Measurements from ENCODE around the gene DGKI. TPM values are rescaled to one million over a fixed set of nuclear protein-coding genes. Genes with fewer than 3 reads are reported as not detected.

Gene DGKI
- total RNA-seq, 1 donor = 4.7 TPM

DNA sequence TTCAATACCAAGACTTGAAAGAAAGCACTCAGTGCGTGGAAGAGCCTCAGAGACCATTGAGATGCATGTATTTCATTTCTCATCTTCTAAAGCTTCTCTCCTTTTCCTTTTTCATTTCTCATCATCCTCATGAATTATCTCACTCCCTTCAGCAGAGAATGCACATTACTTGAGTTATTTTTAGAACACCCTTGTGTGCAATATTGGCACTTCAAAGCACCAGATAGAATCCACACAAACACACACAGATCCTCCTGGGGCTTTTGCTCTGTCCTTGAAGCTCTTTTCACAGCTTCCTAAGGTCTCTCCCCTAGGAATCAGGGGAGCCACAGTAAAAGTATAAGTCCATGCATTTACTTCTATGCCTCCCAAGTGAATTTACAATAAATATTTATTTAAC is 18.3 kb downstream of the DGKI start:
- TF ChIP-seq, protein P1, sequence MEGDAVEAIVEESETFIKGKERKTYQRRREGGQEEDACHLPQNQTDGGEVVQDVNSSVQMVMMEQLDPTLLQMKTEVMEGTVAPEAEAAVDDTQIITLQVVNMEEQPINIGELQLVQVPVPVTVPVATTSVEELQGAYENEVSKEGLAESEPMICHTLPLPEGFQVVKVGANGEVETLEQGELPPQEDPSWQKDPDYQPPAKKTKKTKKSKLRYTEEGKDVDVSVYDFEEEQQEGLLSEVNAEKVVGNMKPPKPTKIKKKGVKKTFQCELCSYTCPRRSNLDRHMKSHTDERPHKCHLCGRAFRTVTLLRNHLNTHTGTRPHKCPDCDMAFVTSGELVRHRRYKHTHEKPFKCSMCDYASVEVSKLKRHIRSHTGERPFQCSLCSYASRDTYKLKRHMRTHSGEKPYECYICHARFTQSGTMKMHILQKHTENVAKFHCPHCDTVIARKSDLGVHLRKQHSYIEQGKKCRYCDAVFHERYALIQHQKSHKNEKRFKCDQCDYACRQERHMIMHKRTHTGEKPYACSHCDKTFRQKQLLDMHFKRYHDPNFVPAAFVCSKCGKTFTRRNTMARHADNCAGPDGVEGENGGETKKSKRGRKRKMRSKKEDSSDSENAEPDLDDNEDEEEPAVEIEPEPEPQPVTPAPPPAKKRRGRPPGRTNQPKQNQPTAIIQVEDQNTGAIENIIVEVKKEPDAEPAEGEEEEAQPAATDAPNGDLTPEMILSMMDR (IDR thresholded peaks at IDR 0.05; ENCODE audit: insufficient read depth, low read length) = no peak
- H3K4me3 ChIP-seq (ENCODE audit: low read depth, low read length) = no peak overlapping the region
- no peak for DNase-seq (ENCODE audit: low read depth)

DNA sequence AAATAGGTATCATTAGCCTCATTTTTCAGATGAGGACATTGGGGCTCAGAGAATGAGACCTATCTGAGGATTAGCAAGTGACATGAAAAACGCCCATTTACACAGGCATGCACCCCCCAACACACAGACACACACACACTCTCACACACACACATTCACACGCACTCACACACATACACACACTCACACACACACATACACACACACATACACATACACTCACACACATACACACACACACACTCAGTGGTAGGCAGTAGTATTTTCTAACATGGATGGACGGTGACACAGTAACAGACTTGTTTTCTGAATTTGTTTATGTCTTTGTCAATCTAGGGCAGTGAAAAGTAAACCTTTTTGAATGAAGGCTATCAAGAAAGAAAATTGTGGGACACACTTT is 21.3 kb downstream of the DGKI start:
- H3K4me3 ChIP-seq (ENCODE audit: low read depth, low read length) = no peak overlapping the region
- TF ChIP-seq, protein P1 (IDR thresholded peaks at IDR 0.05; ENCODE audit: insufficient read depth, low read length) = no peak
- no peak for DNase-seq (ENCODE audit: low read depth)

- no peak overlapping the region for H3K4me3 ChIP-seq (ENCODE audit: low read depth, low read length)
- TF ChIP-seq, protein P1 (IDR thresholded peaks at IDR 0.05; ENCODE audit: insufficient read depth, low read length) = no peak
- peak; percentile 91 for DNase-seq (ENCODE audit: low read depth)
Observed at GRCh38 chr7:137820677-137821420, 25.9 kb downstream of the DGKI start.

- TF ChIP-seq, protein P1 (IDR thresholded peaks at IDR 0.05; ENCODE audit: insufficient read depth, low read length) = no peak
- no peak overlapping the region for H3K4me3 ChIP-seq (ENCODE audit: low read depth, low read length)
- DNase-seq (ENCODE audit: low read depth) = no peak
Observed at GRCh38 chr7:137820156-137820555, 26.6 kb downstream of the DGKI start.

GRCh38 chr7:137818036-137818435 is 28.7 kb downstream of the DGKI start:
- peak; percentile 19 for DNase-seq (ENCODE audit: low read depth)
- TF ChIP-seq, protein P1 (IDR thresholded peaks at IDR 0.05; ENCODE audit: insufficient read depth, low read length) = no peak

GRCh38 chr7:137816696-137817320 is 30.0 kb downstream of the DGKI start:
- no peak overlapping the region for H3K4me3 ChIP-seq (ENCODE audit: low read depth, low read length)
- peak; percentile 66 for DNase-seq (ENCODE audit: low read depth)
- TF ChIP-seq, protein P1 (IDR thresholded peaks at IDR 0.05; ENCODE audit: insufficient read depth, low read length) = peak; percentile 61

More at GRCh38 chr7:137818036-137818435, 28.7 kb downstream of the DGKI start:
- no peak overlapping the region for H3K4me3 ChIP-seq (ENCODE audit: low read depth, low read length)

Data from fibroblast of the aortic adventitia (primary cell).